Tibial nerve (tissue), 4 donors: Measurements from ENCODE around the gene NKIRAS2. TPM values are rescaled to one million over a fixed set of nuclear protein-coding genes. Genes with fewer than 3 reads are reported as not detected.
A peak's percentile ranks its signal among the peaks of the same experiment; 100 is the strongest.

Experiments
- DNase-seq, 2 donors: peaks; one replicate each; pipeline ENCODE4 v3.0.0-alpha.2; 2019; ENCODE audit warnings: low spot score in 2 of 2
- H3K27ac ChIP-seq, 4 donors: fragments of 200-600 bp; sonication (generic) in 3 of 4; one replicate each; pipeline ENCODE4 v1.5.1; 2017 to 2019; ENCODE audit warnings: mild to moderate bottlenecking in 1 of 4
- H3K27me3 ChIP-seq, 2 donors: fragments of 200-600 bp; sonication (generic) in 1 of 2; one replicate each; pipeline versions ENCODE4 v1.5.1 to v1.6.0; 2017 to 2019
- H3K36me3 ChIP-seq, 3 donors: fragments of 200-600 bp; sonication (generic); one replicate each; pipeline ENCODE4 v1.5.1; 2018 to 2019
- H3K4me1 ChIP-seq, 4 donors: fragments of 200-600 bp; sonication (generic) in 3 of 4; one replicate each; pipeline ENCODE4 v1.5.1; 2017 to 2019
- H3K4me3 ChIP-seq, 4 donors: fragments of 200-600 bp; sonication (generic) in 3 of 4; one replicate each; pipeline ENCODE4 v1.5.1; 2017 to 2019; ENCODE audit warnings: mild to moderate bottlenecking in 1 of 4, moderate library complexity in 1 of 4
- H3K9me3 ChIP-seq, 4 donors: fragments of 200-600 bp; sonication (generic) in 3 of 4; one replicate each; pipeline ENCODE4 v1.5.1; 2017 to 2019
- CTCF ChIP-seq, 5 experiments: fragments of 200-600 bp in 3 of 5; fragments of 450-650 bp in 2 of 5; sonication (generic) in 3 of 5; IDR thresholded peaks; one replicate each; pipeline ENCODE4 v1.5.1; 2016 to 2019; ENCODE audit warnings: antibody characterized with exemption in 5 of 5, mild to moderate bottlenecking in 3 of 5, moderate library complexity in 2 of 5
- EP300 ChIP-seq, 2 donors: sonication (generic); formaldehyde crosslinking; IDR thresholded peaks; one replicate each; pipeline ENCODE4 v1.6.1; 2017; ENCODE audit warnings: antibody characterized with exemption in 2 of 2, mild to moderate bottlenecking in 1 of 2
- POLR2A ChIP-seq, 2 donors: fragments of 450-650 bp; IDR thresholded peaks; one replicate each; pipeline ENCODE4 v1.6.1; 2017; ENCODE audit warnings: antibody characterized with exemption in 2 of 2, mild to moderate bottlenecking in 2 of 2, moderate library complexity in 2 of 2
- WGBS, 2 donors: methylation state at CpG; one replicate each; pipeline ENCODE4 v1.1.5; 2018; 5-methylcytosine and 5-hydroxymethylcytosine counted together
- total RNA-seq, 4 donors: library from RNA; depleted of rRNA; stranded (reverse); fragments of >200 nt; gene quantifications; one replicate each; pipeline ENCODE4 v1.1.0, GENCODE V29; 2016

The NKIRAS2 gene
- total RNA-seq, 4 donors from 2014 or later = 17.7 to 39.9 (median 23.8) TPM

- H3K4me1 ChIP-seq = peaks cover 0 to 68% (median 35%) of the 10 kb centered on the region in 4 donors
- peaks cover 8 to 100% (median 47%) of the 10 kb centered on the region in 3 donors for H3K36me3 ChIP-seq
- H3K27me3 ChIP-seq = no peaks in the 10 kb centered on the region
- no peaks in the 10 kb centered on the region for H3K9me3 ChIP-seq
- TF ChIP-seq POLR2A (IDR thresholded peaks at IDR 0.05) = peak in 1 of 2 donors; percentile 44
- peak in 1 of 2 donors; percentile 50 for TF ChIP-seq EP300 (IDR thresholded peaks at IDR 0.05)
- no peak for TF ChIP-seq CTCF (IDR thresholded peaks at IDR 0.05)
- 34 to 35% methylated on average over 11 of the region's 11 CpGs for WGBS, 2 donors
- H3K27ac ChIP-seq = peak overlapping the region; percentile 11 to 97 (median 86)
- H3K4me3 ChIP-seq = peak overlapping the region in 2 of 4 donors; percentile 1 to 7
- no peak for DNase-seq
These were observed 43.6 kb upstream of the NKIRAS2 start for GRCh38 chr17:41976142-41976768.

GRCh38 chr17:41977991-41978390 lies 41.9 kb upstream of the NKIRAS2 start:
- no peak for DNase-seq
- H3K36me3 ChIP-seq = peaks cover 10 to 100% (median 55%) of the 10 kb centered on the region in 3 donors
- TF ChIP-seq CTCF (IDR thresholded peaks at IDR 0.05) (no peak), POLR2A (IDR thresholded peaks at IDR 0.05) (no peak)

GRCh38 chr17:41982026-41982760 lies 37.7 kb upstream of the NKIRAS2 start:
- whole genome bisulfite sequencing, 2 donors = 85 to 88% methylated on average over 14 of the region's 14 CpGs
- Histone ChIP-seq H3K4me3 (no peak overlapping the region), H3K27me3 (no peaks in the 10 kb centered on the region), H3K27ac (no peak overlapping the region), H3K36me3 (peaks cover 10 to 100% (median 51%) of the 10 kb centered on the region in 3 donors), H3K9me3 (no peaks in the 10 kb centered on the region), H3K4me1 (peaks cover 0 to 10% (median 0%) of the 10 kb centered on the region in 4 donors)
- TF ChIP-seq POLR2A (IDR thresholded peaks at IDR 0.05) (no peak), EP300 (IDR thresholded peaks at IDR 0.05) (no peak), CTCF (IDR thresholded peaks at IDR 0.05) (no peak)
- DNase-seq = no peak

More at GRCh38 chr17:41977991-41978390, 41.9 kb upstream of the NKIRAS2 start:
- Histone ChIP-seq H3K4me3 (no peak overlapping the region), H3K27ac (peak overlapping the region in 2 of 4 donors; percentile 94 to 97), H3K27me3 (no peaks in the 10 kb centered on the region), H3K4me1 (peaks cover 0 to 52% (median 19%) of the 10 kb centered on the region in 4 donors), H3K9me3 (no peaks in the 10 kb centered on the region)
- 82 to 86% methylated on average over 4 of the region's 4 CpGs for WGBS, 2 donors

GRCh38 chr17:41984454-41984853 lies 35.4 kb upstream of the NKIRAS2 start:
- no peak for DNase-seq
- WGBS, 2 donors = 91 to 96% methylated on average over 8 of the region's 8 CpGs
- no peaks in the 10 kb centered on the region for H3K9me3 ChIP-seq
- TF ChIP-seq CTCF (IDR thresholded peaks at IDR 0.05) (no peak), POLR2A (IDR thresholded peaks at IDR 0.05) (no peak), EP300 (IDR thresholded peaks at IDR 0.05) (no peak)
- H3K4me1 ChIP-seq = no peaks in the 10 kb centered on the region
- peaks cover 10 to 100% (median 50%) of the 10 kb centered on the region in 3 donors for H3K36me3 ChIP-seq
- no peak overlapping the region for H3K27ac ChIP-seq
- no peak overlapping the region for H3K4me3 ChIP-seq
- H3K27me3 ChIP-seq = no peaks in the 10 kb centered on the region

GRCh38 chr17:41985919-41986318 lies 34.0 kb upstream of the NKIRAS2 start:
- DNase-seq = no peak
- WGBS, 2 donors = 92 to 94% methylated on average over 8 of the region's 8 CpGs
- no peak overlapping the region for H3K27ac ChIP-seq
- TF ChIP-seq CTCF (IDR thresholded peaks at IDR 0.05) (no peak), EP300 (IDR thresholded peaks at IDR 0.05) (no peak), POLR2A (IDR thresholded peaks at IDR 0.05) (no peak)
- no peak overlapping the region for H3K4me3 ChIP-seq
- no peaks in the 10 kb centered on the region for H3K4me1 ChIP-seq
- H3K36me3 ChIP-seq = peaks cover 5 to 100% (median 40%) of the 10 kb centered on the region in 3 donors
- H3K9me3 ChIP-seq = no peaks in the 10 kb centered on the region
- no peaks in the 10 kb centered on the region for H3K27me3 ChIP-seq
